ENCODE measurements around the gene MFSD6L. TPM values are rescaled to one million over a fixed set of nuclear protein-coding genes. Genes with fewer than 3 reads are reported as not detected.

MFSD6L gene
- total and polyA plus RNA-seq, 10 of the 15 experiments (the other 5 are each of a cell fraction or from before 2014, with no cell fraction given): 0.39 to 3.1 (median 1.1) TPM

DNA sequence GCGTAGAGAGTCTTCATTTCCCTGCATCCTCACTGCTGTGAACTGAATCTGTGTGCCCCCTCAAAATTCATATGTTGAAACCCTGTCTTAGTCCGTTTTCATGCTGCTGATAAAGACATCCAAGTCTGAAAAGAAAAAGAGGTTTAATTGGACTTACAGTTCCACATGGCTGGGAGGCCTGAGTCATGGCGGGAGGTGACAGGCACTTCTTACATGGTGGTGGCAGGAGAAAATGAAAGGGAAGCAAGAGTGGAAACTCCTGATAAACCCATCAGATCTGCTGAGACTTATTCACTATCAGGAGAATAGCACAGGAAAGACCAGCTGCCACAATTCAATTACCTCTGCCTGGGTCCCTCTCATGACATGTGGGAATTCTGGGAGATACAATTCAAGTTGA lies 51.4 kb downstream of the MFSD6L start:
- DNase-seq (ENCODE audit: low read depth, low spot score) (no peak), ATAC-seq (no peak), FAIRE-seq (no peak)
- no peaks in the 10 kb centered on the region; a peak in 1 of 4 replicates for H3K27me3 ChIP-seq (replicated peaks in 1 of 2; ENCODE audit: control insufficient read depth in 2 of 2, insufficient read depth in 2 of 2, low read length in 1 of 2)
- WGBS (ENCODE audit: insufficient coverage, insufficient replicate concordance, low lambda C conversion rate, missing lambda C conversion rate): 33% methylated on average over 3 of the region's 3 CpGs
- H3K9me3 ChIP-seq (replicated peaks; ENCODE audit: control insufficient read depth, insufficient read depth, low read length): no peaks in the 10 kb centered on the region; the same call in 2 of the 3 replicates
- H3K4me3 ChIP-seq: no peak overlapping the region
- H3K4me1 ChIP-seq (ENCODE audit: control insufficient read depth, insufficient read depth, low read length): peaks cover 5% of the 10 kb centered on the region
- H3K36me3 ChIP-seq (ENCODE audit: control insufficient read depth in 2 of 2, insufficient read depth in 2 of 2, low read length in 1 of 2): no peaks in the 10 kb centered on the region
- POLR2A ChIA-PET: interaction anchor here (0.6 kb wide), 1 partner anchor 415 kb away, joined by 4 read pairs; no protein-coding TSS in a partner anchor
- H3K9ac ChIP-seq (ENCODE audit: control insufficient read depth, insufficient read depth, low read length): no peak overlapping the region
- RAD21 ChIA-PET (ENCODE audit: unreplicated experiment): interaction anchor here (1.6 kb wide), 1 partner anchor 250 kb away, joined by 9 read pairs; no protein-coding TSS in a partner anchor
- intact Hi-C loops (cut with micrococcal nuclease; ENCODE audit: unreplicated experiment) (loop anchor here (2.0 to 10.0 kb wide), 3 partner anchors 175 to 673 kb away; partner anchors contain the start of gene RPL26), in situ Hi-C loops (cut with MboI) (loop anchor here (5.0 to 10.0 kb wide), 2 partner anchors 335 to 673 kb away; no protein-coding TSS in a partner anchor)
- no peaks in the 10 kb centered on the region for H4K20me1 ChIP-seq (ENCODE audit: control insufficient read depth, insufficient read depth)
- no peak overlapping the region for H3K27ac ChIP-seq (ENCODE audit: control insufficient read depth, insufficient read depth)
- no peaks in the 10 kb centered on the region for H3K79me2 ChIP-seq (ENCODE audit: control insufficient read depth, insufficient read depth, low read length)
- no peak overlapping the region for H3K4me2 ChIP-seq (ENCODE audit: control insufficient read depth, insufficient read depth)
- CTCF ChIA-PET: interaction anchor here (0.8 to 3.9 kb wide), 9 partner anchors 8 to 363 kb away, joined by 3 to 67 read pairs (median 4); no protein-coding TSS in a partner anchor
- H2AFZ ChIP-seq (ENCODE audit: control insufficient read depth, low read depth, low read length): no peak overlapping the region
- TF ChIP-seq, protein P1, sequence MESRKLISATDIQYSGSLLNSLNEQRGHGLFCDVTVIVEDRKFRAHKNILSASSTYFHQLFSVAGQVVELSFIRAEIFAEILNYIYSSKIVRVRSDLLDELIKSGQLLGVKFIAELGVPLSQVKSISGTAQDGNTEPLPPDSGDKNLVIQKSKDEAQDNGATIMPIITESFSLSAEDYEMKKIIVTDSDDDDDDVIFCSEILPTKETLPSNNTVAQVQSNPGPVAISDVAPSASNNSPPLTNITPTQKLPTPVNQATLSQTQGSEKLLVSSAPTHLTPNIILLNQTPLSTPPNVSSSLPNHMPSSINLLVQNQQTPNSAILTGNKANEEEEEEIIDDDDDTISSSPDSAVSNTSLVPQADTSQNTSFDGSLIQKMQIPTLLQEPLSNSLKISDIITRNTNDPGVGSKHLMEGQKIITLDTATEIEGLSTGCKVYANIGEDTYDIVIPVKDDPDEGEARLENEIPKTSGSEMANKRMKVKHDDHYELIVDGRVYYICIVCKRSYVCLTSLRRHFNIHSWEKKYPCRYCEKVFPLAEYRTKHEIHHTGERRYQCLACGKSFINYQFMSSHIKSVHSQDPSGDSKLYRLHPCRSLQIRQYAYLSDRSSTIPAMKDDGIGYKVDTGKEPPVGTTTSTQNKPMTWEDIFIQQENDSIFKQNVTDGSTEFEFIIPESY (IDR thresholded peaks at IDR 0.05): peak; percentile 52; the same call in 1 of the 2 replicates
- TF ChIP-seq, protein P2, sequence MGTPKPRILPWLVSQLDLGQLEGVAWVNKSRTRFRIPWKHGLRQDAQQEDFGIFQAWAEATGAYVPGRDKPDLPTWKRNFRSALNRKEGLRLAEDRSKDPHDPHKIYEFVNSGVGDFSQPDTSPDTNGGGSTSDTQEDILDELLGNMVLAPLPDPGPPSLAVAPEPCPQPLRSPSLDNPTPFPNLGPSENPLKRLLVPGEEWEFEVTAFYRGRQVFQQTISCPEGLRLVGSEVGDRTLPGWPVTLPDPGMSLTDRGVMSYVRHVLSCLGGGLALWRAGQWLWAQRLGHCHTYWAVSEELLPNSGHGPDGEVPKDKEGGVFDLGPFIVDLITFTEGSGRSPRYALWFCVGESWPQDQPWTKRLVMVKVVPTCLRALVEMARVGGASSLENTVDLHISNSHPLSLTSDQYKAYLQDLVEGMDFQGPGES (IDR thresholded peaks at IDR 0.05): no peak
- TF ChIP-seq, protein P3, sequence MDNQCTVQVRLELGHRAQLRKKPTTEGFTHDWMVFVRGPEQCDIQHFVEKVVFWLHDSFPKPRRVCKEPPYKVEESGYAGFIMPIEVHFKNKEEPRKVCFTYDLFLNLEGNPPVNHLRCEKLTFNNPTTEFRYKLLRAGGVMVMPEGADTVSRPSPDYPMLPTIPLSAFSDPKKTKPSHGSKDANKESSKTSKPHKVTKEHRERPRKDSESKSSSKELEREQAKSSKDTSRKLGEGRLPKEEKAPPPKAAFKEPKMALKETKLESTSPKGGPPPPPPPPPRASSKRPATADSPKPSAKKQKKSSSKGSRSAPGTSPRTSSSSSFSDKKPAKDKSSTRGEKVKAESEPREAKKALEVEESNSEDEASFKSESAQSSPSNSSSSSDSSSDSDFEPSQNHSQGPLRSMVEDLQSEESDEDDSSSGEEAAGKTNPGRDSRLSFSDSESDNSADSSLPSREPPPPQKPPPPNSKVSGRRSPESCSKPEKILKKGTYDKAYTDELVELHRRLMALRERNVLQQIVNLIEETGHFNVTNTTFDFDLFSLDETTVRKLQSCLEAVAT (IDR thresholded peaks at IDR 0.05): no peak
- TF ChIP-seq NR2C2 (IDR thresholded peaks at IDR 0.05; ENCODE audit: borderline replicate concordance, control insufficient read depth, insufficient read length, low read depth): no peak
- SMC1A ChIA-PET (ENCODE audit: uncharacterized antibody, unreplicated experiment): interaction anchor here (2.8 to 3.6 kb wide), 2 partner anchors 250 to 337 kb away, joined by 10 to 20 read pairs; no protein-coding TSS in a partner anchor
- no TSS peak for BruUV-seq (replicated peaks)

Other genes with a start within 250 kb of the MFSD6L start
- 0.73 and 1.3 TPM in 2 replicates for gene MYH10, start 168.6 kb downstream of the MFSD6L start, total RNA-seq (2014; rRNA removed)
- 0.51 and 0.63 TPM in 2 replicates for gene MYH10, start 168.6 kb downstream of the MFSD6L start, total RNA-seq (2014; rRNA removed; fragmentation: Illumina TruSeq; extraction: Trizol)
- gene MYH10, start 168.6 kb downstream of the MFSD6L start, total RNA-seq (2021): 1.3 and 2.6 TPM in 2 replicates
- 4.1 and 4.7 TPM in 2 replicates for gene MYH10, start 168.6 kb downstream of the MFSD6L start, polyA plus RNA-seq (2011; rRNA removed)
- 0.78 and 1.3 TPM in 2 replicates for gene MYH10, start 168.6 kb downstream of the MFSD6L start, polyA plus RNA-seq (2014; fragmentation: Illumina TruSeq; extraction: Trizol)
- gene MYH10, start 168.6 kb downstream of the MFSD6L start, polyA plus RNA-seq (2014; fragmentation: Nextera tagmentation; extraction: Ambion mirVana): under 1 TPM; 0.33 to 0.55 TPM
- gene MYH10, start 168.6 kb downstream of the MFSD6L start, polyA plus RNA-seq (2014; rRNA removed): 0.73 and 1.6 TPM in 2 replicates
- 1 to 10 TPM; 2.7 to 7.1 TPM for gene MYH10, start 168.6 kb downstream of the MFSD6L start, polyA plus RNA-seq (2016; fragmentation: Nextera tagmentation; extraction: Ambion mirVana)
- gene CCDC42, start 54.5 kb downstream of the MFSD6L start, total RNA-seq (2014; rRNA removed): 0.23 TPM in 1 of 2 replicates, not detected in the other
- not detected in 2 replicates for gene CCDC42, start 54.5 kb downstream of the MFSD6L start, total RNA-seq (2014; rRNA removed; fragmentation: Illumina TruSeq; extraction: Trizol)
- gene CCDC42, start 54.5 kb downstream of the MFSD6L start, total RNA-seq (2021): not detected in 2 replicates
- gene CCDC42, start 54.5 kb downstream of the MFSD6L start, polyA plus RNA-seq (2011; rRNA removed): 0.07 TPM in 2 replicates
- gene CCDC42, start 54.5 kb downstream of the MFSD6L start, polyA plus RNA-seq (2014; fragmentation: Illumina TruSeq; extraction: Trizol): 0.06 TPM in 1 of 2 replicates, not detected in the other
- not detected for gene CCDC42, start 54.5 kb downstream of the MFSD6L start, polyA plus RNA-seq (2014; fragmentation: Nextera tagmentation; extraction: Ambion mirVana)
- gene CCDC42, start 54.5 kb downstream of the MFSD6L start, polyA plus RNA-seq (2014; rRNA removed): not detected in 2 replicates
- gene CCDC42, start 54.5 kb downstream of the MFSD6L start, polyA plus RNA-seq (2016; fragmentation: Nextera tagmentation; extraction: Ambion mirVana): not detected
- not detected in 2 replicates for gene SPDYE4, start 40.8 kb downstream of the MFSD6L start, total RNA-seq (2014; rRNA removed)
- gene SPDYE4, start 40.8 kb downstream of the MFSD6L start, total RNA-seq (2014; rRNA removed; fragmentation: Illumina TruSeq; extraction: Trizol): not detected in 2 replicates
- not detected in 2 replicates for gene SPDYE4, start 40.8 kb downstream of the MFSD6L start, total RNA-seq (2021)
- gene SPDYE4, start 40.8 kb downstream of the MFSD6L start, polyA plus RNA-seq (2011; rRNA removed): 0.07 and 0.23 TPM in 2 replicates
- 0.18 TPM in 1 of 2 replicates, not detected in the other for gene SPDYE4, start 40.8 kb downstream of the MFSD6L start, polyA plus RNA-seq (2014; fragmentation: Illumina TruSeq; extraction: Trizol)
- not detected for gene SPDYE4, start 40.8 kb downstream of the MFSD6L start, polyA plus RNA-seq (2014; fragmentation: Nextera tagmentation; extraction: Ambion mirVana)
- gene SPDYE4, start 40.8 kb downstream of the MFSD6L start, polyA plus RNA-seq (2014; rRNA removed): not detected in 2 replicates
- not detected for gene SPDYE4, start 40.8 kb downstream of the MFSD6L start, polyA plus RNA-seq (2016; fragmentation: Nextera tagmentation; extraction: Ambion mirVana)
- gene PIK3R6, start 68.3 kb upstream of the MFSD6L start, total RNA-seq (2014; rRNA removed): 40.3 and 44.7 TPM in 2 replicates
- gene PIK3R6, start 68.3 kb upstream of the MFSD6L start, total RNA-seq (2014; rRNA removed; fragmentation: Illumina TruSeq; extraction: Trizol): 26.4 and 27.9 TPM in 2 replicates
- gene PIK3R6, start 68.3 kb upstream of the MFSD6L start, total RNA-seq (2021): 76.7 and 81.7 TPM in 2 replicates
- gene PIK3R6, start 68.3 kb upstream of the MFSD6L start, polyA plus RNA-seq (2011; rRNA removed): 73.5 and 146 TPM in 2 replicates
- gene PIK3R6, start 68.3 kb upstream of the MFSD6L start, polyA plus RNA-seq (2014; fragmentation: Illumina TruSeq; extraction: Trizol): 31.6 and 54.7 TPM in 2 replicates
- 1 to 10 TPM; 6.7 to 7.4 TPM for gene PIK3R6, start 68.3 kb upstream of the MFSD6L start, polyA plus RNA-seq (2014; fragmentation: Nextera tagmentation; extraction: Ambion mirVana)
- gene PIK3R6, start 68.3 kb upstream of the MFSD6L start, polyA plus RNA-seq (2014; rRNA removed): 86.5 and 99.8 TPM in 2 replicates
- gene PIK3R6, start 68.3 kb upstream of the MFSD6L start, polyA plus RNA-seq (2016; fragmentation: Nextera tagmentation; extraction: Ambion mirVana): 100 to 1,000 TPM; 103 to 109 TPM
- gene PIK3R5, start 166.3 kb upstream of the MFSD6L start, total RNA-seq (2014; rRNA removed): 36.8 and 39.5 TPM in 2 replicates
- 24.7 and 26.5 TPM in 2 replicates for gene PIK3R5, start 166.3 kb upstream of the MFSD6L start, total RNA-seq (2014; rRNA removed; fragmentation: Illumina TruSeq; extraction: Trizol)
- 50.8 and 51.2 TPM in 2 replicates for gene PIK3R5, start 166.3 kb upstream of the MFSD6L start, total RNA-seq (2021)
- gene PIK3R5, start 166.3 kb upstream of the MFSD6L start, polyA plus RNA-seq (2011; rRNA removed): 34.3 and 43.9 TPM in 2 replicates
- 27.3 and 34.2 TPM in 2 replicates for gene PIK3R5, start 166.3 kb upstream of the MFSD6L start, polyA plus RNA-seq (2014; fragmentation: Illumina TruSeq; extraction: Trizol)
- gene PIK3R5, start 166.3 kb upstream of the MFSD6L start, polyA plus RNA-seq (2014; fragmentation: Nextera tagmentation; extraction: Ambion mirVana): 1 to 10 TPM; 9.5 to 9.6 TPM
- 32.9 and 33.5 TPM in 2 replicates for gene PIK3R5, start 166.3 kb upstream of the MFSD6L start, polyA plus RNA-seq (2014; rRNA removed)
- gene PIK3R5, start 166.3 kb upstream of the MFSD6L start, polyA plus RNA-seq (2016; fragmentation: Nextera tagmentation; extraction: Ambion mirVana): 10 to 100 TPM; 36.9 to 39.5 TPM
- 0.56 and 0.76 TPM in 2 replicates for gene NTN1, start 222.1 kb upstream of the MFSD6L start, total RNA-seq (2014; rRNA removed)
- 0.09 and 0.22 TPM in 2 replicates for gene NTN1, start 222.1 kb upstream of the MFSD6L start, total RNA-seq (2014; rRNA removed; fragmentation: Illumina TruSeq; extraction: Trizol)
- 0.49 and 0.80 TPM in 2 replicates for gene NTN1, start 222.1 kb upstream of the MFSD6L start, total RNA-seq (2021)
- gene NTN1, start 222.1 kb upstream of the MFSD6L start, polyA plus RNA-seq (2011; rRNA removed): 0.52 and 0.84 TPM in 2 replicates
- 0.18 TPM in 1 of 2 replicates, not detected in the other for gene NTN1, start 222.1 kb upstream of the MFSD6L start, polyA plus RNA-seq (2014; fragmentation: Illumina TruSeq; extraction: Trizol)
- under 1 TPM; 0.02 to 0.04 TPM for gene NTN1, start 222.1 kb upstream of the MFSD6L start, polyA plus RNA-seq (2014; fragmentation: Nextera tagmentation; extraction: Ambion mirVana)
- gene NTN1, start 222.1 kb upstream of the MFSD6L start, polyA plus RNA-seq (2014; rRNA removed): 0.28 and 0.37 TPM in 2 replicates
- gene NTN1, start 222.1 kb upstream of the MFSD6L start, polyA plus RNA-seq (2016; fragmentation: Nextera tagmentation; extraction: Ambion mirVana): under 1 TPM; 0.42 to 0.89 TPM